NCI-H1436 treated with DMSO at 0.1 percent for 48 hours (cell line): ENCODE results near the gene PYDC2.
"Not testable (repeated sequence)": the region's sequence is repeated elsewhere in the genome, so short reads cannot be mapped to it uniquely, and the experiment has no call there.

ENCODE experiments used
- DNase-seq: peaks from one replicate; lab custom pipeline; 2025; lab: John Stamatoyannopoulos, UW

Gene PYDC2

GRCh38 chr3:191470080-191470479 is 9.1 kb downstream of the PYDC2 start:
- DNase-seq: no peak

- no peak for DNase-seq
These were observed 9.6 kb downstream of the PYDC2 start for GRCh38 chr3:191470545-191470944.

GRCh38 chr3:191473661-191474198 is 12.8 kb downstream of the PYDC2 start:
- DNase-seq: no peak

GRCh38 chr3:191476066-191476772 is 15.3 kb downstream of the PYDC2 start:
- DNase-seq: no peak

GRCh38 chr3:191483994-191484393 is 23.0 kb downstream of the PYDC2 start:
- DNase-seq: not testable (repeated sequence)

- no peak for DNase-seq
These were observed 23.5 kb downstream of the PYDC2 start for GRCh38 chr3:191484461-191484860.

- DNase-seq: no peak
These were observed 31.6 kb downstream of the PYDC2 start for GRCh38 chr3:191492601-191493000.

- DNase-seq: no peak
These were observed 32.4 kb downstream of the PYDC2 start for GRCh38 chr3:191493336-191493735.

GRCh38 chr3:191499307-191500080 is 38.5 kb downstream of the PYDC2 start:
- no peak for DNase-seq

- DNase-seq: no peak
These were observed 39.9 kb downstream of the PYDC2 start for GRCh38 chr3:191500892-191501291.

GRCh38 chr3:191502583-191502982 is 41.6 kb downstream of the PYDC2 start:
- DNase-seq: no peak

GRCh38 chr3:191509078-191509477 is 48.1 kb downstream of the PYDC2 start:
- no peak for DNase-seq
